Mesothelial cell of epicardium (in vitro differentiated cells): ENCODE data around the gene NR5A1. TPM values are rescaled to one million over a fixed set of nuclear protein-coding genes. Genes with fewer than 3 reads are reported as not detected.

Source experiments
- DNase-seq, 2 experiments: peaks; one replicate each; pipeline ENCODE4 v3.0.0; 2021; ENCODE audit warnings: low spot score in 2 of 2; ENCODE audit not compliant: unreplicated experiment in 2 of 2
- H3K27ac Mint-ChIP-seq: 2 replicates; pipeline ENCODE4 v1.8.0; 2021; ENCODE audit warnings: mixed read lengths
- H3K27me3 Mint-ChIP-seq: 2 replicates; pipeline ENCODE4 v1.8.0; 2021; ENCODE audit warnings: low read depth, mixed read lengths
- H3K36me3 Mint-ChIP-seq: 2 replicates; pipeline ENCODE4 v1.8.0; 2021; ENCODE audit warnings: mixed read lengths
- H3K4me1 Mint-ChIP-seq: 2 replicates; pipeline ENCODE4 v1.8.0; 2021; ENCODE audit warnings: mixed read lengths
- H3K4me3 Mint-ChIP-seq: 2 replicates; pipeline ENCODE4 v1.8.0; 2021; ENCODE audit warnings: mild to moderate bottlenecking, moderate library complexity, mixed read lengths
- H3K9me3 Mint-ChIP-seq: 2 replicates; pipeline ENCODE4 v1.8.0; 2021; ENCODE audit warnings: mixed read lengths
- CTCF ChIP-seq: fragments of 200-600 bp; sonication (generic); IDR thresholded peaks from one replicate; pipeline ENCODE4 v1.5.0; 2021; ENCODE audit warnings: antibody characterized with exemption; ENCODE audit not compliant: unreplicated experiment
- total RNA-seq: library from RNA; stranded (reverse); gene quantifications from 3 replicates; pipeline ENCODE4 v1.2.1, GENCODE V29; 2021

The NR5A1 gene
- total RNA-seq, 1 donor from 2014 or later: 0.25 TPM

GRCh38 chr9:124467410-124468060, 39.7 kb downstream of the NR5A1 start:
- TF ChIP-seq CTCF: no peak
- Mint-ChIP-seq H3K4me1 (no peaks in the 10 kb centered on the region), H3K27me3 (peaks cover 24% of the 10 kb centered on the region), H3K4me3 (no peak overlapping the region), H3K9me3 (peaks cover 8% of the 10 kb centered on the region), H3K36me3 (no peaks in the 10 kb centered on the region), H3K27ac (no peak overlapping the region)
- DNase-seq: no peak

- Mint-ChIP-seq H3K9me3 (peaks cover 9% of the 10 kb centered on the region), H3K4me1 (no peaks in the 10 kb centered on the region), H3K4me3 (no peak overlapping the region), H3K27me3 (peaks cover 35% of the 10 kb centered on the region), H3K27ac (no peak overlapping the region), H3K36me3 (no peaks in the 10 kb centered on the region)
- no peak for TF ChIP-seq CTCF
- no peak for DNase-seq
Measured at GRCh38 chr9:124465736-124466135, 41.5 kb downstream of the NR5A1 start.

GRCh38 chr9:124462739-124463138, 44.5 kb downstream of the NR5A1 start:
- Mint-ChIP-seq H3K27ac (no peak overlapping the region), H3K9me3 (peaks cover 14% of the 10 kb centered on the region), H3K4me3 (no peak overlapping the region), H3K36me3 (no peaks in the 10 kb centered on the region), H3K4me1 (no peaks in the 10 kb centered on the region), H3K27me3 (peaks cover 37% of the 10 kb centered on the region)
- no peak for TF ChIP-seq CTCF
- DNase-seq: no peak

- Mint-ChIP-seq H3K36me3 (no peaks in the 10 kb centered on the region), H3K4me3 (no peak overlapping the region), H3K27me3 (peaks cover 42% of the 10 kb centered on the region), H3K4me1 (no peaks in the 10 kb centered on the region), H3K27ac (no peak overlapping the region), H3K9me3 (peaks cover 12% of the 10 kb centered on the region)
- DNase-seq: peak in 1 of 2 experiments; percentile 15
- no peak for TF ChIP-seq CTCF
Measured at GRCh38 chr9:124458441-124458840, 48.8 kb downstream of the NR5A1 start.

GRCh38 chr9:124457887-124458431, 49.2 kb downstream of the NR5A1 start:
- TF ChIP-seq CTCF: no peak
- Mint-ChIP-seq H3K27me3 (peaks cover 37% of the 10 kb centered on the region), H3K4me3 (no peak overlapping the region), H3K27ac (no peak overlapping the region), H3K4me1 (no peaks in the 10 kb centered on the region), H3K36me3 (no peaks in the 10 kb centered on the region), H3K9me3 (peaks cover 9% of the 10 kb centered on the region)
- DNase-seq: no peak
